ENCODE results near the gene ASB1.

Gene ASB1

DNA sequence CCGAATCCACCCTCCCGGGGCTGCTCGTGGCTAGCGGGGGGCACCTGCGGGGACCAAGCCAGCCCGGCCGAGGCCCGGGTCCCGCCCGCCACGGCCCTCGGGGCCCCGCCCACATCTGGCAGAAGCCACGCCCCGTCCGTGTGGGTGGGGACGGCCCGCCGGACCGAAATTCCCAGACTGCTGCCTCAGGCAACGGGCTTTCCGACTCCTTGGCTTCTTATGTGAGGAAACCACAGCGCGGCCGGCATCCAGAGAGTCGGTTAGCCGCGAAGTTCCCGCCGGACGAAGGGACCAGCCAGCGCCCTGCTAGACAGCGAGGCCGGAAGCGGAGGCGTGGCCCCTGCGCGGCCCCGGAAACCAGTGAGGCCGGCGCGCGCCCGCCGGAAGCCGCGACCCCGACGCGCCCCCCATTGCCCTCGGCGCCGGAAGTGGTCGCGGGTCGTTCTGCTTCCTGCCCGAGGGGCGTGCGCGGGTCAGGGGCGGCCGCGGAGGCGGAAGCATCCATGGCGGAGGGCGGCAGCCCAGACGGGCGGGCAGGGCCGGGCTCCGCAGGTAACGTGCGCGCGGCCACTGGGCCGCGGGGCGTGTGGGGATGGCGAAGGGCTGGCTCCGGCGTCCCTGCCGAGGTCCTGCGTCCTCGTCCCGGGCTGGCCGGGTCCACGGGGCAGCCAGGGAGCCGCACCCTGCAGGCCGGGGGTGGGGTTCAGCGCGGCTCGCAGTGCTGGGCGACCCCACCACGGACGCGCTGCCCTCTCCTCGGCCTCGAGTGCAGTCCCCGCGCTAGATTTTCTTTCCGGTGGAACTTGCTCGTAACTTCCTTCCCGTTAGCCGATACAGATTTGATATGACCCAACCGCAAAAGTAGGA is at the start of gene ASB1:
Gene ASB1 (plus strand): TSS at position 360 of the 867 bp plus-strand sequence. CDS start 144 bp downstream, at position 504.
- peak; percentile 91 for DNase-seq

DNA sequence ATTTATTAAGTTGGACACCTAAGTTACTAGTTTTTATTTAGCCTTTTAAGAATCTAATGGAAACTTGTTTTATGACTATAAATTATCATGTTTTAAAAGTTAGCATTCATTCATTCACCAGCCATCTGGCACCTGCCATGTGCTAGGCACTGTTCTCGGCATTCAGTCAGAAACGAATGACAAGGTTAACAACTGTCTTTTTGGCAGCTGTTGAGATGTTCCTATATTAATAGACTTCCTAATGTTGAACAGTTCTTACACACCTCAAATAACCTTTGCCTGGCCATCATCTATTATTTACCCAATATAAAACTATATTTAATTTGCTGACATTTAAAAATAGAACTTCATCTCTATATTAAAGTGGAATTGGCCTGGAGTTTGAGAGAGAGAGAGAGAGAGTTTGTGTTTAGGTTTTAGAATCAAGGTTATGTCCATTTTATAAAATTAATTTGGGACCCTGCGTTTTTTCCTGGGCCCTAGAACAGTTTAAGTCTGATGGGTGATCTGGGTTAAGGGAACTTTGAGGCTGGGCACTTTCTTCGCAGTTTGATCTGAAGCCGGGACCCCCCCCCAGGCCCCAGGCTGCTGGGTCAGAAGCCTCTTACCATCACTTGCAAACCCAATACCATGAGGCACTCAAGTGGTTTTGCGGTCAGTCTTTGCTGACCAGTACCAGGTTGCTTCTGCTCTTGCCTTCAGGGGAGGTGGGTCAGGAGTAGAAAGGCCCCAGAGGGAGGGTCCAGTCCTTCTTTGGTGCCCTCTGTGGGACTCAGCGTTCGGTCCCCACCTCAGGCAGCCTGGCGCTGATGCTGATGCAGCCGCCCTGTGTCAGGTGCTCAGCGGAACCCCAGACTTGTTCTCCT is 48.3 kb upstream of the ASB1 start:
- DNase-seq: no peak

- DNase-seq: peak; percentile 43 to 49
Measured at GRCh38 chr2:238379096-238379810, 47.5 kb upstream of the ASB1 start.

DNA sequence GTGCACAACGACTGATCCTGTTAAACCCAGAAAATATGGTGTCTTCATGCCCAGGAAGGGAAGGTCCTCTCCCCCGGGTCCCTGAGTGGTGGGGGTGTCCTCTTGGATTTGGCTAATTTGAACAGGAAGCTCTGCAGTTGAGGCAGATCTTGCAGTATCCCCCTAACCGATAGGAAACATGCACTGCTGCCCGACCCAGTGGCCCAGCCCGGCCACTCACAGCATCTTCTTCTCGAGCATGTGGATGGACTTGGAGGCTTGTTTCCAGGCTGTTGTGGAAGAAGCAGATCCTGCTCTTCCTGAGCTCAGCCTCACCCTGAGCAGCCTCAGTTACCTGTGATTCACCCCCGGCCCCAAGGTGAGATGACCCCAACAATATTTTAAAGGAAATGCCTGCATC is 46.4 kb upstream of the ASB1 start:
- no peak for DNase-seq

GRCh38 chr2:238380785-238381184 is 45.9 kb upstream of the ASB1 start:
- DNase-seq: no peak

- no peak for DNase-seq
Measured at GRCh38 chr2:238381341-238382115, 45.2 kb upstream of the ASB1 start.

GRCh38 chr2:238382381-238382781 is 44.3 kb upstream of the ASB1 start:
- DNase-seq: no peak

DNA sequence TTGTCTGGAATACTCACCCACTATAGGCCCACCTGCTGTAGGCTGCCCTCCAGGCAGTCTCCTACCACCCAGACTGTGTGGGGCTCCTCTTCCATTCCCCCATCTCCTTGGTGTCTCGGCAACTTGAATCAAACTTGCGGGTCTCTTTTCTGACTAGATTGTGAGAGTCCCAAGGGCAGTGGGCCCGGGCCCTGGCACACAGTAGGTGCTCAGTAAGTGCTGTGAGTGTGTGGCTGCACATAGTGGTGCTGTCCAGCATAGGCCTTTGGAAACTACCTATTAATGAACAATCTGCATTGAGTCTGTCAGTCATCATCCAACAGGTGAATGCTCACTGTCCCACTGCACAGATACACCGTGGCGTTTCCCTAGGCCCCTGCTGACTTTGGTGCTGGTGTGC is 43.6 kb upstream of the ASB1 start:
- no peak for DNase-seq

- DNase-seq: no peak
Measured at GRCh38 chr2:238383743-238384380, 42.9 kb upstream of the ASB1 start.

GRCh38 chr2:238387332-238387731 is 39.4 kb upstream of the ASB1 start:
- no peak for DNase-seq

- no peak for DNase-seq
Measured at GRCh38 chr2:238388794-238389193, 37.9 kb upstream of the ASB1 start.

GRCh38 chr2:238389988-238390589 is 36.6 kb upstream of the ASB1 start:
- DNase-seq: no peak

GRCh38 chr2:238391042-238391689 is 35.6 kb upstream of the ASB1 start:
- DNase-seq: no peak

DNA sequence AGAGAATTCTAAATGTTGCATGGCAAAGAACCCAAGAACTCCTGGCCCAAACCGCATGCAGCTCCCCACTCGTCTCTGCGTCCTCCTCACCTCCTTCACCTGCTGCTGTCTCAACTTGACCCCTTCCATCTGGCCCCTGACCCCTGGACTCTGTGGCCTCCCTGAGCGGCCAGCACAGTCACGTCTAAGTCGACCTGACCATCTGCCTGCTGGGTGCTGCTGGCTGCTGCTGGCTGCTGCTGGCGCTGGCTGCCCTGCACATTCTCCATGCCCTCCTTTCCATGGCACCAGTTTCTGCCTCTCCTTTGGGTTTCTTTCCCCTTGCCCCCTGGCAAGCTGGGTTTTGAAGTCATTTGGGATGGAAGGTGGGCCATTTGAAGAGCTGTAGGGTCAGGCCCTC is 30.1 kb upstream of the ASB1 start:
- no peak for DNase-seq

DNA sequence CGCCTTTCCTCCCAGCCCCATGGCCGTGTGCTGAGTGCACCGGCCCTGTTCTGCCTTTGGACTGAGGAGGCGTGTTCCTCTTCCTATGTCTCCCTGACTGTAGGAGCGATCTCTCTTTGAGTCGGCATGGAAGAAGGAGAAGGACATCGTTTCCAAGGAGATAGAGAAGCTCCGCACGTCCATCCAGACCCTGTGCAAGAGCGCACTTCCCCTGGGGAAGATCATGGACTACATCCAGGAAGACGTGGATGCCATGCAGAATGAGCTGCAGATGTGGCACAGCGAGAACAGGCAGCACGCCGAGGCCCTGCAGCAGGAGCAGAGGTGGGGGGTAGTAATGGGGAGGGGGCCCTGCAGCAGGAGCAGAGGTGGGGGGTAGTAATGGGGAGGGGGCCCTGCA is 29.4 kb upstream of the ASB1 start:
- DNase-seq: no peak

- DNase-seq: no peak
Measured at GRCh38 chr2:238398577-238398976, 28.1 kb upstream of the ASB1 start.

DNA sequence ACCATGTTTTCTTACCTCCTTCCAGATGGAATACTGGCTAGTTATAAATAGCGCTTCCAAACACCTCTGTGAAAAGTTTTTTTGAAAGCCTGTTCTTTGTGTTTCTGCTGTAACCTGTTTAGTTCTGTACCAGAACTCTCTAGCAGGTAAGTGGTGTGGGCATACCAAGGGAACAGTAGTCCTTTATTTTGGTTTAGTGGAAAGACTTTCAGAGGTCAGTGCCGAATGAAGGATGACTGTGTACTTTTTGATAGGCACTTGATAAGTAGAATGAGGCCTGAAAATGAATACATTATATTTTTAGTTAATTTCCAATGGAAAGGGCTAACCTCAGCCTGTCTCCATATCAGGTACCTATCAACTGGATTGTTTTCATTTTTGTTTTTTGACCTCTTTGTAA is 27.6 kb upstream of the ASB1 start:
- DNase-seq: no peak

DNA sequence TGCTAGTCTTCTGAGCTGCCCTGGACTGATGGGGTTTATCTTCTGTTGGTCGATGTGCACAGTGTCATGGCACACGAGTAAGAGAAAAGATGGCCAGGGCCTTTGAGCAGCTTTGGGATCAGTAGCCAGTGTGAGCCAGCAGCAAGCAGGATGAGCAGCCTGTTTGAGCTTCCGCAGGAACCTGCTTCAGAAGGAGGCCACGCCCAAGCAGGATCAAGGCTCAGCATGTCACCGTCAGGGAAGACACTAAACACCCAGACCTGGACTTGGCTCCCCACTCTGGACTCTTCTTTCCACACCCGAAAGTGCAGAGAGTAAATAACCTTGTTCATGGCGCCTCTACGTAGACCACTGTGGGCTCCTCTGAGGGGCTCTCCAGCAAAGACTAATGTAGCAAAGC is 25.2 kb upstream of the ASB1 start:
- no peak for DNase-seq

GRCh38 chr2:238403632-238404405 is 22.9 kb upstream of the ASB1 start:
- DNase-seq: no peak

All from activated T-cell treated with anti-CD3 and anti-CD28 coated beads, Interleukin-2, amount 50 U/mL, for 48 hours (primary cell).